SK-N-SH (cell line): ENCODE measurements around the gene DIPK2B.

Source experiments
- CTCF ChIP-seq: fragments of 200-600 bp; sonication (generic); IDR thresholded peaks from 2 replicates; pipeline ENCODE4 v1.6.1; 2017; ENCODE audit warnings: antibody characterized with exemption, mild to moderate bottlenecking, moderate library complexity
- POLR2AphosphoS5 ChIP-seq: IDR thresholded peaks from 2 replicates; pipeline ENCODE4 v1.6.1; 2012; ENCODE audit warnings: low read depth, low read length
- RFX5 ChIP-seq: IDR thresholded peaks from 2 replicates; pipeline ENCODE4 v1.6.1; 2012; ENCODE audit warnings: mild to moderate bottlenecking, improper control_type of control experiment, low read length

- TF ChIP-seq POLR2AphosphoS5 = no peak
- TF ChIP-seq CTCF = no peak
- no peak for TF ChIP-seq RFX5
Observed at GRCh38 chrX:45154033-45154360, 46.7 kb downstream of the DIPK2B start.
